Choroid plexus epithelial cell (primary cell): ENCODE data around the gene MEPCE.

ENCODE experiments used
- DNase-seq: peaks from one replicate; pipeline ENCODE4 v3.0.0-alpha.2; 2010; ENCODE audit warnings: low read depth
- H3K4me3 ChIP-seq: 2 replicates; pipeline ENCODE4 v1.5.1; 2011; ENCODE audit warnings: low read depth, mild to moderate bottlenecking, control low read depth, low read length, moderate library complexity
- CTCF ChIP-seq: conservative IDR thresholded peaks from 2 replicates; pipeline ENCODE4 v1.5.1; 2011; ENCODE audit warnings: low read depth, mild to moderate bottlenecking, control low read depth, inconsistent platforms, low read length, moderate library complexity

The MEPCE gene

GRCh38 chr7:100428967-100429636, 529 bp upstream of the MEPCE start:
- peak; percentile 100 for DNase-seq
- H3K4me3 ChIP-seq, result peak overlapping the region; percentile 81

GRCh38 chr7:100430493-100431285, 1.1 kb downstream of the MEPCE start:
- no peak for TF ChIP-seq CTCF
- peak overlapping the region; percentile 70 for H3K4me3 ChIP-seq
- no peak for DNase-seq

More at GRCh38 chr7:100428967-100429636, 529 bp upstream of the MEPCE start:
- peak; percentile 11 for TF ChIP-seq CTCF

- no peak for DNase-seq
- H3K4me3 ChIP-seq, result no peak overlapping the region
- no peak for TF ChIP-seq CTCF
Observed at GRCh38 chr7:100431286-100431735, 1.7 kb downstream of the MEPCE start.

GRCh38 chr7:100432053-100432452, 2.4 kb downstream of the MEPCE start:
- TF ChIP-seq CTCF, result no peak

GRCh38 chr7:100432621-100433275, 3.1 kb downstream of the MEPCE start:
- no peak overlapping the region for H3K4me3 ChIP-seq
- no peak for DNase-seq

More at GRCh38 chr7:100432053-100432452, 2.4 kb downstream of the MEPCE start:
- DNase-seq, result no peak
- no peak overlapping the region for H3K4me3 ChIP-seq

GRCh38 chr7:100433276-100433591, 3.6 kb downstream of the MEPCE start:
- DNase-seq, result no peak
- TF ChIP-seq CTCF, result no peak
- no peak overlapping the region for H3K4me3 ChIP-seq

More at GRCh38 chr7:100432621-100433275, 3.1 kb downstream of the MEPCE start:
- TF ChIP-seq CTCF, result no peak
